ENCODE measurements around the gene STRN. TPM values are rescaled to one million over a fixed set of nuclear protein-coding genes. Genes with fewer than 3 reads are reported as not detected.

Gene STRN

GRCh38 chr2:36802952-36803351 lies 163.4 kb downstream of the STRN start:
- Histone ChIP-seq H3K4me1 (ENCODE audit: control insufficient read depth, insufficient read depth, low read length) (no peaks in the 10 kb centered on the region), H3K9me3 (replicated peaks; ENCODE audit: low read length) (no peaks in the 10 kb centered on the region), H3K4me2 (ENCODE audit: low read length) (no peak overlapping the region), H3K9ac (ENCODE audit: low read depth, low read length) (no peak overlapping the region), H3K4me3 (ENCODE audit: low read length) (no peak overlapping the region), H3K27me3 (ENCODE audit: control insufficient read depth, insufficient read depth, low read length) (peaks cover 32% of the 10 kb centered on the region), H3K36me3 (ENCODE audit: insufficient read depth, low read length) (no peaks in the 10 kb centered on the region)

GRCh38 chr2:36801088-36801487 lies 165.2 kb downstream of the STRN start:
- Histone ChIP-seq H3K4me3 (ENCODE audit: low read length) (no peak overlapping the region), H3K9ac (ENCODE audit: low read depth, low read length) (no peak overlapping the region), H3K27me3 (ENCODE audit: control insufficient read depth, insufficient read depth, low read length) (peaks cover 34% of the 10 kb centered on the region), H3K36me3 (ENCODE audit: insufficient read depth, low read length) (no peaks in the 10 kb centered on the region), H3K4me2 (ENCODE audit: low read length) (no peak overlapping the region), H3K9me3 (replicated peaks; ENCODE audit: low read length) (no peaks in the 10 kb centered on the region), H3K4me1 (ENCODE audit: control insufficient read depth, insufficient read depth, low read length) (no peaks in the 10 kb centered on the region)

- Histone ChIP-seq H3K9me3 (replicated peaks; ENCODE audit: low read length) (no peaks in the 10 kb centered on the region), H3K36me3 (ENCODE audit: insufficient read depth, low read length) (no peaks in the 10 kb centered on the region), H3K4me3 (ENCODE audit: low read length) (no peak overlapping the region), H3K27me3 (ENCODE audit: control insufficient read depth, insufficient read depth, low read length) (peaks cover 36% of the 10 kb centered on the region), H3K9ac (ENCODE audit: low read depth, low read length) (no peak overlapping the region), H3K4me1 (ENCODE audit: control insufficient read depth, insufficient read depth, low read length) (no peaks in the 10 kb centered on the region), H3K4me2 (ENCODE audit: low read length) (no peak overlapping the region)
Measured at GRCh38 chr2:36800381-36800780, 166.0 kb downstream of the STRN start.

- Histone ChIP-seq H3K4me3 (ENCODE audit: low read length) (no peak overlapping the region), H3K9ac (ENCODE audit: low read depth, low read length) (no peak overlapping the region), H3K4me1 (ENCODE audit: control insufficient read depth, insufficient read depth, low read length) (no peaks in the 10 kb centered on the region), H3K9me3 (replicated peaks; ENCODE audit: low read length) (no peaks in the 10 kb centered on the region), H3K27me3 (ENCODE audit: control insufficient read depth, insufficient read depth, low read length) (peaks cover 33% of the 10 kb centered on the region), H3K4me2 (ENCODE audit: low read length) (no peak overlapping the region), H3K36me3 (ENCODE audit: insufficient read depth, low read length) (no peaks in the 10 kb centered on the region)
Measured at GRCh38 chr2:36798724-36799123, 167.6 kb downstream of the STRN start.

- no peaks in the 10 kb centered on the region for H3K4me1 ChIP-seq (ENCODE audit: control insufficient read depth, insufficient read depth, low read length)
Measured at GRCh38 chr2:36797324-36798070, 168.8 kb downstream of the STRN start.

More at GRCh38 chr2:36797324-36798070, 168.8 kb downstream of the STRN start:
- peaks cover 31% of the 10 kb centered on the region for H3K27me3 ChIP-seq (ENCODE audit: control insufficient read depth, insufficient read depth, low read length)
- H3K4me3 ChIP-seq (ENCODE audit: low read length): no peak overlapping the region
- no peaks in the 10 kb centered on the region for H3K36me3 ChIP-seq (ENCODE audit: insufficient read depth, low read length)
- no peak overlapping the region for H3K9ac ChIP-seq (ENCODE audit: low read depth, low read length)
- no peak overlapping the region for H3K4me2 ChIP-seq (ENCODE audit: low read length)
- H3K9me3 ChIP-seq (replicated peaks; ENCODE audit: low read length): no peaks in the 10 kb centered on the region

Small RNAs within 50 kb of the gene (small RNA-seq; reads per million reads assigned to genes)
- gene RNU6-577P: not detected

Measured in skeletal muscle satellite cell (primary cell).